Measurements from ENCODE around the gene PRKD3. TPM values are rescaled to one million over a fixed set of nuclear protein-coding genes. Genes with fewer than 3 reads are reported as not detected.

The PRKD3 gene
- total RNA-seq, 2 experiments from 2014 or later = 40.5 to 44.1 TPM

GRCh38 chr2:37317746-37318145, 6.9 kb downstream of the PRKD3 start:
- no peak for TF ChIP-seq CTCF (IDR thresholded peaks at IDR 0.05)
- no peaks in the 10 kb centered on the region for H3K36me3 ChIP-seq (ENCODE audit: insufficient read depth, low read length)
- H3K4me3 ChIP-seq (ENCODE audit: low read length) = no peak overlapping the region
- ATAC-seq (ENCODE audit: poor library complexity) (no peak), DNase-seq (no peak)
- Mint-ChIP-seq H3K27ac (no peak overlapping the region), H3K4me3 (no peak overlapping the region), H3K36me3 (ENCODE audit: low read depth) (peaks cover 30% of the 10 kb centered on the region), H3K27me3 (no peaks in the 10 kb centered on the region), H3K4me1 (ENCODE audit: low read depth) (peaks cover 70% of the 10 kb centered on the region), H3K9me3 (no peaks in the 10 kb centered on the region)
- H3K27me3 ChIP-seq (ENCODE audit: control insufficient read depth in 1 of 2, insufficient read depth in 2 of 2, low read length in 2 of 2) = no peaks in the 10 kb centered on the region
- H3K9me3 ChIP-seq (ENCODE audit: control insufficient read depth in 1 of 2, insufficient read depth in 1 of 2, low read length in 2 of 2) = no peaks in the 10 kb centered on the region
- ChIA-PET CTCF (no interaction called here), POLR2A (no interaction called here)
- H3K4me1 ChIP-seq (ENCODE audit: insufficient read depth, low read length) = peaks cover 9% of the 10 kb centered on the region
- H3K27ac ChIP-seq (ENCODE audit: low read depth in 1 of 2, low read length in 2 of 2) = no peak overlapping the region
- intact Hi-C loops (cut with DNase I, micrococcal nuclease) = no loop called here

- no peak overlapping the region for H3K4me3 Mint-ChIP-seq
- no peaks in the 10 kb centered on the region for H3K9me3 Mint-ChIP-seq
- H3K27ac ChIP-seq (ENCODE audit: low read depth in 1 of 2, low read length in 2 of 2) = no peak overlapping the region
- H3K27me3 ChIP-seq (ENCODE audit: control insufficient read depth in 1 of 2, insufficient read depth in 2 of 2, low read length in 2 of 2) = no peaks in the 10 kb centered on the region
- peaks cover 7% of the 10 kb centered on the region for H3K4me1 ChIP-seq (ENCODE audit: insufficient read depth, low read length)
- H3K9me3 ChIP-seq (ENCODE audit: control insufficient read depth in 1 of 2, insufficient read depth in 1 of 2, low read length in 2 of 2) = no peaks in the 10 kb centered on the region
- CTCF ChIA-PET = no interaction called here
- intact Hi-C loops (cut with DNase I, micrococcal nuclease) = no loop called here
- no peaks in the 10 kb centered on the region for H3K36me3 ChIP-seq (ENCODE audit: insufficient read depth, low read length)
- peaks cover 30% of the 10 kb centered on the region for H3K36me3 Mint-ChIP-seq (ENCODE audit: low read depth)
- H3K4me3 ChIP-seq (ENCODE audit: low read length) = no peak overlapping the region
- no peaks in the 10 kb centered on the region for H3K27me3 Mint-ChIP-seq
- ATAC-seq (ENCODE audit: poor library complexity) (no peak), DNase-seq (no peak)
- TF ChIP-seq CTCF (IDR thresholded peaks at IDR 0.05) = no peak
- H3K4me1 Mint-ChIP-seq (ENCODE audit: low read depth) = peaks cover 70% of the 10 kb centered on the region
- POLR2A ChIA-PET = interaction anchor here (1.1 to 1.5 kb wide), 2 partner anchors 8 to 85 kb away, joined by 3 to 4 read pairs; partner anchors contain the start of genes CEBPZ and NDUFAF7
- no peak overlapping the region for H3K27ac Mint-ChIP-seq
Measured at GRCh38 chr2:37316181-37316580, 8.5 kb downstream of the PRKD3 start.

- Histone ChIP-seq H3K27me3 (ENCODE audit: control insufficient read depth in 1 of 2, insufficient read depth in 2 of 2, low read length in 2 of 2) (no peaks in the 10 kb centered on the region), H3K4me1 (ENCODE audit: insufficient read depth, low read length) (peaks cover 7% of the 10 kb centered on the region), H3K27ac (ENCODE audit: low read depth in 1 of 2, low read length in 2 of 2) (no peak overlapping the region), H3K4me3 (ENCODE audit: low read length) (no peak overlapping the region), H3K36me3 (ENCODE audit: insufficient read depth, low read length) (no peaks in the 10 kb centered on the region), H3K9me3 (ENCODE audit: control insufficient read depth in 1 of 2, insufficient read depth in 1 of 2, low read length in 2 of 2) (no peaks in the 10 kb centered on the region)
- ChIA-PET CTCF (no interaction called here), POLR2A (interaction anchor here (1.1 to 1.5 kb wide), 2 partner anchors 9 to 84 kb away, joined by 3 to 4 read pairs; partner anchors contain the start of genes CEBPZ and NDUFAF7)
- TF ChIP-seq CTCF (IDR thresholded peaks at IDR 0.05) = no peak
- no peaks in the 10 kb centered on the region for H3K27me3 Mint-ChIP-seq
- H3K9me3 Mint-ChIP-seq = no peaks in the 10 kb centered on the region
- DNase-seq (no peak), ATAC-seq (ENCODE audit: poor library complexity) (no peak)
- no peak overlapping the region for H3K27ac Mint-ChIP-seq
- H3K4me1 Mint-ChIP-seq (ENCODE audit: low read depth) = peaks cover 77% of the 10 kb centered on the region
- H3K36me3 Mint-ChIP-seq (ENCODE audit: low read depth) = peaks cover 30% of the 10 kb centered on the region
- H3K4me3 Mint-ChIP-seq = no peak overlapping the region
- intact Hi-C loops (cut with DNase I, micrococcal nuclease) = no loop called here
Measured at GRCh38 chr2:37315364-37315763, 9.3 kb downstream of the PRKD3 start.
